Measurements from ENCODE around the gene GNS. TPM values are rescaled to one million over a fixed set of nuclear protein-coding genes. Genes with fewer than 3 reads are reported as not detected.

GNS gene
- total and polyA plus RNA-seq, 10 of the 15 experiments (the other 5 are each of a cell fraction or from before 2014, with no cell fraction given): 4.1 to 33.8 (median 19.1) TPM

DNA sequence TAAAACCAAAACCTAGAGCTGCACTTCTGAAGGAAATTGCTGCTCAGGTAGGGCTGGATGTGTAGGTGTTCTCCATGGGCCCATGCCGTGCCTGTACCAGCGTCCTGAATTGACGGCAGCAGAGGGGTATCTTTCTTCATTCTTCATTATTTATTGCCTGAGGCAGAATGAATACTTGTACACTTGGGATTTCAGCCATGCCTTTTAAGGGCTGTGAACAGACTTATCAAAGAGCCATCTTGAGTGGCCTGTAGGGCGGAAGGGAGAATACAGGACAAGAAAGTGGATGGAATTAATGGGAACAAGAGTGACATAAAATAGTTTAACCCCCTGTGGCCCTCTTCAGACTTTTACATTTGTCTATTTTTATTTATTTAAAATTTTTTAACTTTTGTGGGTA is 87.5 kb downstream of the GNS start:
- 74% methylated on average over 4 of the region's 4 CpGs for WGBS (ENCODE audit: insufficient coverage, insufficient replicate concordance, low lambda C conversion rate, missing lambda C conversion rate)
- CTCF ChIA-PET: no interaction called here
- FAIRE-seq: no peak
- no peak overlapping the region for H3K9ac ChIP-seq (ENCODE audit: control insufficient read depth, insufficient read depth, low read length)
- intact Hi-C loops (cut with micrococcal nuclease; ENCODE audit: unreplicated experiment) (no loop called here), in situ Hi-C loops (cut with MboI) (no loop called here)
- no TSS peak for BruUV-seq (replicated peaks)
- SMC1A ChIA-PET (ENCODE audit: uncharacterized antibody, unreplicated experiment): interaction anchor here (1.0 to 1.3 kb wide), 2 partner anchors 10 to 122 kb away, joined by 3 read pairs; no protein-coding TSS in a partner anchor
- H4K20me1 ChIP-seq (ENCODE audit: control insufficient read depth, insufficient read depth): no peaks in the 10 kb centered on the region
- RAD21 ChIA-PET (ENCODE audit: unreplicated experiment): no interaction called here
- no peaks in the 10 kb centered on the region for H3K9me3 ChIP-seq (replicated peaks; ENCODE audit: control insufficient read depth, insufficient read depth, low read length)
- TF ChIP-seq CREB1 (IDR thresholded peaks at IDR 0.05; ENCODE audit: low read depth) (no peak), ZNF24 (IDR thresholded peaks at IDR 0.05) (no peak), SREBF2 (IDR thresholded peaks at IDR 0.05; ENCODE audit: low read length) (no peak), POLR2AphosphoS5 (IDR thresholded peaks at IDR 0.05; ENCODE audit: low read length) (no peak), SUPT20H (IDR thresholded peaks at IDR 0.05; ENCODE audit: borderline replicate concordance, control insufficient read depth, low read depth, low read length) (no peak), GABPA (IDR thresholded peaks at IDR 0.05; ENCODE audit: low read depth) (no peak), WRNIP1 (IDR thresholded peaks at IDR 0.05; ENCODE audit: borderline replicate concordance, low read depth, low read length) (no peak), RBBP5 (conservative IDR thresholded peaks at IDR 0.05) (no peak), NFIC (IDR thresholded peaks at IDR 0.05; ENCODE audit: low read depth, low read length) (no peak), YY1 (IDR thresholded peaks at IDR 0.05; ENCODE audit: low read depth, low read length) (no peak), ZNF207 (IDR thresholded peaks at IDR 0.05; ENCODE audit: borderline replicate concordance) (no peak), TCF12 (IDR thresholded peaks at IDR 0.05; ENCODE audit: low read depth, low read length) (no peak), TBL1XR1 (IDR thresholded peaks at IDR 0.05; ENCODE audit: low read depth, low read length) (no peak), RAD21 (IDR thresholded peaks at IDR 0.05; ENCODE audit: insufficient read depth, low read depth, low read length) (no peak), CEBPB (IDR thresholded peaks at IDR 0.05; ENCODE audit: borderline replicate concordance in 1 of 2, low read depth in 2 of 2, low read length in 2 of 2) (no peak), FOXK2 (IDR thresholded peaks at IDR 0.05) (no peak)
- TF ChIP-seq, protein P1, sequence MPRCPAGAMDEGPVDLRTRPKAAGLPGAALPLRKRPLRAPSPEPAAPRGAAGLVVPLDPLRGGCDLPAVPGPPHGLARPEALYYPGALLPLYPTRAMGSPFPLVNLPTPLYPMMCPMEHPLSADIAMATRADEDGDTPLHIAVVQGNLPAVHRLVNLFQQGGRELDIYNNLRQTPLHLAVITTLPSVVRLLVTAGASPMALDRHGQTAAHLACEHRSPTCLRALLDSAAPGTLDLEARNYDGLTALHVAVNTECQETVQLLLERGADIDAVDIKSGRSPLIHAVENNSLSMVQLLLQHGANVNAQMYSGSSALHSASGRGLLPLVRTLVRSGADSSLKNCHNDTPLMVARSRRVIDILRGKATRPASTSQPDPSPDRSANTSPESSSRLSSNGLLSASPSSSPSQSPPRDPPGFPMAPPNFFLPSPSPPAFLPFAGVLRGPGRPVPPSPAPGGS (IDR thresholded peaks at IDR 0.05; ENCODE audit: borderline replicate concordance, insufficient read depth, low read depth, low read length, poor library complexity, severe bottlenecking): no peak
- TF ChIP-seq, protein P2, sequence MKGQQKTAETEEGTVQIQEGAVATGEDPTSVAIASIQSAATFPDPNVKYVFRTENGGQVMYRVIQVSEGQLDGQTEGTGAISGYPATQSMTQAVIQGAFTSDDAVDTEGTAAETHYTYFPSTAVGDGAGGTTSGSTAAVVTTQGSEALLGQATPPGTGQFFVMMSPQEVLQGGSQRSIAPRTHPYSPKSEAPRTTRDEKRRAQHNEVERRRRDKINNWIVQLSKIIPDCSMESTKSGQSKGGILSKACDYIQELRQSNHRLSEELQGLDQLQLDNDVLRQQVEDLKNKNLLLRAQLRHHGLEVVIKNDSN (IDR thresholded peaks at IDR 0.05; ENCODE audit: borderline replicate concordance, extremely low read length, insufficient read depth, low read depth, low read length): no peak
- TF ChIP-seq, protein P3, sequence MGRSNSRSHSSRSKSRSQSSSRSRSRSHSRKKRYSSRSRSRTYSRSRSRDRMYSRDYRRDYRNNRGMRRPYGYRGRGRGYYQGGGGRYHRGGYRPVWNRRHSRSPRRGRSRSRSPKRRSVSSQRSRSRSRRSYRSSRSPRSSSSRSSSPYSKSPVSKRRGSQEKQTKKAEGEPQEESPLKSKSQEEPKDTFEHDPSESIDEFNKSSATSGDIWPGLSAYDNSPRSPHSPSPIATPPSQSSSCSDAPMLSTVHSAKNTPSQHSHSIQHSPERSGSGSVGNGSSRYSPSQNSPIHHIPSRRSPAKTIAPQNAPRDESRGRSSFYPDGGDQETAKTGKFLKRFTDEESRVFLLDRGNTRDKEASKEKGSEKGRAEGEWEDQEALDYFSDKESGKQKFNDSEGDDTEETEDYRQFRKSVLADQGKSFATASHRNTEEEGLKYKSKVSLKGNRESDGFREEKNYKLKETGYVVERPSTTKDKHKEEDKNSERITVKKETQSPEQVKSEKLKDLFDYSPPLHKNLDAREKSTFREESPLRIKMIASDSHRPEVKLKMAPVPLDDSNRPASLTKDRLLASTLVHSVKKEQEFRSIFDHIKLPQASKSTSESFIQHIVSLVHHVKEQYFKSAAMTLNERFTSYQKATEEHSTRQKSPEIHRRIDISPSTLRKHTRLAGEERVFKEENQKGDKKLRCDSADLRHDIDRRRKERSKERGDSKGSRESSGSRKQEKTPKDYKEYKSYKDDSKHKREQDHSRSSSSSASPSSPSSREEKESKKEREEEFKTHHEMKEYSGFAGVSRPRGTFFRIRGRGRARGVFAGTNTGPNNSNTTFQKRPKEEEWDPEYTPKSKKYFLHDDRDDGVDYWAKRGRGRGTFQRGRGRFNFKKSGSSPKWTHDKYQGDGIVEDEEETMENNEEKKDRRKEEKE (IDR thresholded peaks at IDR 0.05): no peak
- TF ChIP-seq, protein P4, sequence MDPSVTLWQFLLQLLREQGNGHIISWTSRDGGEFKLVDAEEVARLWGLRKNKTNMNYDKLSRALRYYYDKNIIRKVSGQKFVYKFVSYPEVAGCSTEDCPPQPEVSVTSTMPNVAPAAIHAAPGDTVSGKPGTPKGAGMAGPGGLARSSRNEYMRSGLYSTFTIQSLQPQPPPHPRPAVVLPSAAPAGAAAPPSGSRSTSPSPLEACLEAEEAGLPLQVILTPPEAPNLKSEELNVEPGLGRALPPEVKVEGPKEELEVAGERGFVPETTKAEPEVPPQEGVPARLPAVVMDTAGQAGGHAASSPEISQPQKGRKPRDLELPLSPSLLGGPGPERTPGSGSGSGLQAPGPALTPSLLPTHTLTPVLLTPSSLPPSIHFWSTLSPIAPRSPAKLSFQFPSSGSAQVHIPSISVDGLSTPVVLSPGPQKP (IDR thresholded peaks at IDR 0.05; ENCODE audit: low read depth, low read length): no peak
- no peaks in the 10 kb centered on the region; a peak in 2 of 4 replicates for H3K36me3 ChIP-seq (ENCODE audit: control insufficient read depth in 2 of 2, insufficient read depth in 2 of 2, low read length in 1 of 2)
- peaks cover 71% of the 10 kb centered on the region for H3K4me1 ChIP-seq (ENCODE audit: control insufficient read depth, insufficient read depth, low read length)
- H3K4me3 ChIP-seq: no peak overlapping the region
- no peak overlapping the region for H3K27ac ChIP-seq (ENCODE audit: control insufficient read depth, insufficient read depth)
- peaks cover 92% of the 10 kb centered on the region for H3K79me2 ChIP-seq (ENCODE audit: control insufficient read depth, insufficient read depth, low read length)
- H3K27me3 ChIP-seq (replicated peaks in 1 of 2; ENCODE audit: control insufficient read depth in 2 of 2, insufficient read depth in 2 of 2, low read length in 1 of 2): no peaks in the 10 kb centered on the region
- POLR2A ChIA-PET: interaction anchor here (1.1 kb wide), 1 partner anchor 62 kb away, joined by 3 read pairs; no protein-coding TSS in a partner anchor
- no peak overlapping the region for H2AFZ ChIP-seq (ENCODE audit: control insufficient read depth, low read depth, low read length)
- no peak overlapping the region for H3K4me2 ChIP-seq (ENCODE audit: control insufficient read depth, insufficient read depth)
- DNase-seq (ENCODE audit: low read depth, low spot score): no peak
- no peak for ATAC-seq

Measured in GM12878 (cell line).